Measurements from ENCODE around the gene MAGI1. TPM values are rescaled to one million over a fixed set of nuclear protein-coding genes. Genes with fewer than 3 reads are reported as not detected.

The MAGI1 gene
- total RNA-seq, 4 donors from 2014 or later = 17.2 to 40.8 (median 28.1) TPM

DNA sequence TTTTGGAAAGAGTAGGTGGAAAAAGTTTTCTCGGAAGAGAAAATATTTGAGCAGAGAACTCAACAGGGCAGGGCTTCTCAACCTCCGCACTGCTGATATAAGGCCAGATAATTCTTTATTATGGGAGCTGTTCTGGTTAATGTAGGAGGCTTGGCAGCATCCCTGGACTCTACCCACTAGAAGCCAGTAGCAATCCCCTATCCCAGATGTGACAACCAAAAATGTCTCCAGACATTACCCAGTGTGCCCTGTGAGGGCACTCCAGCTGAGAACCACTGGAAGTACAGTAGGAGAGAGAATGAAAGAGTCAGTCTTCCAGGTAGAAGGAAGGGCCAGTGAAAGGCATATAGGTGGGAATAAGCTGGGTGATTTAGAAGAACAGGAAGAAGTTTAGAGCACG is 703.1 kb downstream of the MAGI1 start:
- no peaks in the 10 kb centered on the region for H3K27me3 ChIP-seq
- no peak for ATAC-seq
- TF ChIP-seq POLR2A (IDR thresholded peaks at IDR 0.05) (no peak), EP300 (IDR thresholded peaks at IDR 0.05) (no peak), POLR2AphosphoS5 (IDR thresholded peaks at IDR 0.05) (no peak), CTCF (IDR thresholded peaks at IDR 0.05) (no peak)
- no peaks in the 10 kb centered on the region for H3K9me3 ChIP-seq
- H3K36me3 ChIP-seq = no peaks in the 10 kb centered on the region
- 91 to 92% methylated on average over 3 of the region's 3 CpGs for WGBS, 2 donors (ENCODE audit: low coverage in 1 of 2)
- H3K27ac ChIP-seq = no peak overlapping the region
- peaks cover 0 to 12% (median 0%) of the 10 kb centered on the region in 3 donors for H3K4me1 ChIP-seq
- no peak overlapping the region for H3K4me3 ChIP-seq

GRCh38 chr3:65334045-65334665 is 704.6 kb downstream of the MAGI1 start:
- TF ChIP-seq POLR2A (IDR thresholded peaks at IDR 0.05) = no peak
- TF ChIP-seq POLR2AphosphoS5 (IDR thresholded peaks at IDR 0.05) = no peak
- peak in 1 of 4 experiments; percentile 24 for TF ChIP-seq CTCF (IDR thresholded peaks at IDR 0.05)
- Histone ChIP-seq H3K27me3 (no peaks in the 10 kb centered on the region), H3K4me3 (no peak overlapping the region), H3K4me1 (peaks cover 0 to 12% (median 0%) of the 10 kb centered on the region in 3 donors), H3K27ac (no peak overlapping the region), H3K36me3 (no peaks in the 10 kb centered on the region), H3K9me3 (no peaks in the 10 kb centered on the region)
- WGBS, 2 donors (ENCODE audit: low coverage in 1 of 2) = 0 to 13% methylated on average over 1 of the region's 1 CpG
- ATAC-seq = no peak

DNA sequence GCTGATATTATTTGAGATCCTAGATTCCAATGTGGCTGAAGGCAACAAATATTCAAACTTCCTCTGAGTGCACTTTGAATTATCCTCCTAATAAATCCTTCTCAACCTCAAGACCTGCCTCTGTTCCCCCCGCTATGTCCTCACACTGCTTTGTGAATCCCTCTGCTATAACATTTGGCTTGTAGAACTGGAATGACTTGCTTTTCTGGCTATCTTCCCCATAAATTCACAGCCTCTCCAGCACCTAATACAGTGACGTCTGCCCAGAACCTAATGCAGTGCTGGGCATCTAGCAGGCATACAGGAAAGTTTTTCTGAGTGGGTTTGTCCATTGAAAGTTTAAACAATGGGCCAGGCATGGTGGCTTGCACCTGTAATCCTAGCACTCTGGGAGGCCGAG is 707.0 kb downstream of the MAGI1 start:
- Histone ChIP-seq H3K27me3 (no peaks in the 10 kb centered on the region), H3K4me1 (peaks cover 0 to 12% (median 0%) of the 10 kb centered on the region in 3 donors), H3K4me3 (no peak overlapping the region), H3K36me3 (no peaks in the 10 kb centered on the region), H3K9me3 (no peaks in the 10 kb centered on the region), H3K27ac (no peak overlapping the region)
- TF ChIP-seq POLR2AphosphoS5 (IDR thresholded peaks at IDR 0.05) (no peak), EP300 (IDR thresholded peaks at IDR 0.05) (no peak), POLR2A (IDR thresholded peaks at IDR 0.05) (no peak), CTCF (IDR thresholded peaks at IDR 0.05) (no peak)
- 96 to 100% methylated on average over 2 to 3 of the region's 3 CpGs for WGBS, 2 donors (ENCODE audit: low coverage in 1 of 2)
- ATAC-seq = no peak

- H3K9me3 ChIP-seq = no peaks in the 10 kb centered on the region
- no peaks in the 10 kb centered on the region for H3K27me3 ChIP-seq
- ATAC-seq = no peak
- H3K27ac ChIP-seq = peak overlapping the region in 1 of 4 donors; percentile 8
- no peak for TF ChIP-seq POLR2AphosphoS5 (IDR thresholded peaks at IDR 0.05)
- no peak for TF ChIP-seq EP300 (IDR thresholded peaks at IDR 0.05)
- TF ChIP-seq CTCF (IDR thresholded peaks at IDR 0.05) = no peak
- no peak for TF ChIP-seq POLR2A (IDR thresholded peaks at IDR 0.05)
- WGBS, 2 donors (ENCODE audit: low coverage in 1 of 2) = 48 to 49% methylated on average over 5 to 6 of the region's 6 CpGs
- H3K4me1 ChIP-seq = peaks cover 0 to 12% (median 0%) of the 10 kb centered on the region in 3 donors
- H3K36me3 ChIP-seq = no peaks in the 10 kb centered on the region
- no peak overlapping the region for H3K4me3 ChIP-seq
Measured at GRCh38 chr3:65330072-65330471, 708.6 kb downstream of the MAGI1 start.

GRCh38 chr3:65328148-65328547 is 710.6 kb downstream of the MAGI1 start:
- Histone ChIP-seq H3K9me3 (no peaks in the 10 kb centered on the region), H3K27me3 (no peaks in the 10 kb centered on the region), H3K27ac (no peak overlapping the region), H3K36me3 (no peaks in the 10 kb centered on the region), H3K4me3 (no peak overlapping the region), H3K4me1 (no peaks in the 10 kb centered on the region)
- 87 to 93% methylated on average over 4 of the region's 4 CpGs for WGBS, 2 donors (ENCODE audit: low coverage in 1 of 2)
- TF ChIP-seq POLR2AphosphoS5 (IDR thresholded peaks at IDR 0.05) = no peak
- TF ChIP-seq CTCF (IDR thresholded peaks at IDR 0.05) = no peak
- TF ChIP-seq POLR2A (IDR thresholded peaks at IDR 0.05) = no peak
- no peak for TF ChIP-seq EP300 (IDR thresholded peaks at IDR 0.05)
- no peak for ATAC-seq
